ENCODE results near the gene KDM6A. TPM values are rescaled to one million over a fixed set of nuclear protein-coding genes. Genes with fewer than 3 reads are reported as not detected.

KDM6A gene
- total and polyA plus RNA-seq, 9 of the 15 experiments (the other 6 are each of a cell fraction or from before 2014, with no cell fraction given) = 8.4 to 34.3 (median 22.9) TPM

DNA sequence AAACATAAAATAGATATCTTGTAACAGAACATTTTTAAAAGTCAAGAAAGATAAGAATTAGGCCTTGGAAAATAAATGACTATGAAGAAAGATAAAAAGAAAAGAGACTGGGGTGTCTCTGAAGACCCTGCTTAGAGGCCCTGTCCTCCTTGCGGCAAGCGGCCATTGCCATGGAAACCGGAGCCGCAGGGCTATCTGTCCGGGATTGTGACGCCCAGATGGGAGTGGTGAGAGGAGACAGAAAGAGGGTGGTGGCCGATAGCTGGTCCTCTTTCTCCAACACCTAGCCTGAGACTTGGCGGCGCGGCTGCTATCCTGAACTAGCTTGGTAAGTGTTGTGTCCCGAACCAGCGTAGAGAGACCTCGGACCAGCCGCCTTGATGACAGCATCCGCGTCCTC is 29.2 kb upstream of the KDM6A start, which contains the start of gene DUSP21:
DUSP21 (plus strand) TSS at position 269 of the 400 bp plus-strand sequence; CDS start at position 381, 112 bp downstream.
- Histone ChIP-seq H3K27ac (ENCODE audit: extremely low read depth, low read depth, low read length) (peak within 1 kb of the TSS; percentile 89), H3K9ac (ENCODE audit: insufficient read depth in 1 of 2, low read depth in 2 of 2, low read length in 2 of 2) (peak within 1 kb of the TSS; percentile 29 to 69; a peak in 3 of 4 replicates), H3K4me2 (ENCODE audit: insufficient read depth, low read length) (peak within 1 kb of the TSS; percentile 86), H4K20me1 (replicated peaks; ENCODE audit: control insufficient read depth, insufficient read depth, low read length) (no peaks in the 10 kb centered on the region), H3K9me1 (ENCODE audit: control insufficient read depth, insufficient read depth, low read length) (no peaks in the 10 kb centered on the region), H3K4me1 (replicated peaks in 1 of 2; ENCODE audit: control insufficient read depth in 2 of 2, insufficient read depth in 2 of 2, low read length in 2 of 2) (peaks cover 8 to 14% of the 10 kb centered on the region in 2 experiments; a peak in 4 of 5 replicates), H3K9me3 (replicated peaks; ENCODE audit: control insufficient read depth, insufficient read depth, low read depth, low read length) (no peaks in the 10 kb centered on the region), H3K27me3 (ENCODE audit: control insufficient read depth in 2 of 2, insufficient read depth in 2 of 2, low read length in 2 of 2) (no peaks in the 10 kb centered on the region), H2AFZ (ENCODE audit: low read depth, low read length) (peak within 1 kb of the TSS; percentile 88), H3K4me3 (no peak within 1 kb of the TSS), H3K79me2 (ENCODE audit: control insufficient read depth, insufficient read depth, low read length) (peaks cover 5% of the 10 kb centered on the region; the same call in 2 of the 3 replicates), H3K36me3 (ENCODE audit: control insufficient read depth, insufficient read depth, low read length) (no peaks in the 10 kb centered on the region)
- POLR2A ChIA-PET = interaction anchor here (0.6 to 1.3 kb wide), 4 partner anchors 10 to 87 kb away, joined by 3 to 11 read pairs (median 3); partner anchors contain the start of gene KDM6A
- FAIRE-seq = peak; percentile 90
- intact Hi-C loops (cut with micrococcal nuclease) = no loop called here
- BruUV-seq (replicated peaks) = no TSS peak
- CTCF ChIA-PET (ENCODE audit: low intra/inter-chr PET ratio) = no interaction called here
- peak; percentile 95 for ATAC-seq
- peak; percentile 66 to 85 (median 74) for DNase-seq (ENCODE audit: extremely low read depth in 1 of 4, low spot score in 3 of 4)
- 14% methylated on average over 16 of the region's 16 CpGs for WGBS (ENCODE audit: insufficient coverage, low coverage, missing lambda C conversion rate)
- in situ Hi-C loops (cut with MboI) = no loop called here
- TF ChIP-seq RBM14 (IDR thresholded peaks at IDR 0.05; ENCODE audit: borderline replicate concordance, insufficient read depth, low read depth, low read length) = no peak
- TF ChIP-seq RCOR1 (IDR thresholded peaks at IDR 0.05; ENCODE audit: borderline replicate concordance in 1 of 2, low read depth in 2 of 2, low read length in 2 of 2) = peak in 1 of 2 experiments; percentile 70; a peak in 2 of 4 replicates
- no peak for TF ChIP-seq ZNF76 (CRISPR knock-in tag; IDR thresholded peaks at IDR 0.05; ENCODE audit: borderline replicate concordance)
- no peak for TF ChIP-seq ILF3 (IDR thresholded peaks at IDR 0.05; ENCODE audit: borderline replicate concordance)
- no peak for TF ChIP-seq POU5F1 (IDR thresholded peaks at IDR 0.05; ENCODE audit: borderline replicate concordance, low read depth, low read length, partially characterized antibody)
- no peak for TF ChIP-seq CREB1 (IDR thresholded peaks at IDR 0.05)
- TF ChIP-seq CREB1 (CRISPR knock-in tag; IDR thresholded peaks at IDR 0.05) = no peak
- TF ChIP-seq CBX2 (IDR thresholded peaks at IDR 0.05; ENCODE audit: insufficient read depth, low read length, poor library complexity, severe bottlenecking) = no peak
- TF ChIP-seq ZFP30 (CRISPR knock-in tag; IDR thresholded peaks at IDR 0.05; ENCODE audit: borderline replicate concordance) = no peak
- no peak for TF ChIP-seq CBX5 (IDR thresholded peaks at IDR 0.05; ENCODE audit: borderline replicate concordance, low read depth)
- no peak for TF ChIP-seq CHD1 (IDR thresholded peaks at IDR 0.05; ENCODE audit: low read length)
- no peak for TF ChIP-seq ZNF586 (CRISPR knock-in tag; conservative IDR thresholded peaks at IDR 0.05)
- TF ChIP-seq NRF1 (conservative IDR thresholded peaks at IDR 0.05 in 1 of 2, IDR thresholded peaks at IDR 0.05 in 1 of 2) = 0 out of 4 replicates have a peak, but pooled peaks of 1 of the 2 experiments have one; percentile 13
- no peak for TF ChIP-seq POLR2AphosphoS2 (IDR thresholded peaks at IDR 0.05; ENCODE audit: low read length)
- TF ChIP-seq BRF1 (IDR thresholded peaks at IDR 0.05; ENCODE audit: borderline replicate concordance, extremely low read depth, insufficient read length) = no peak
- TF ChIP-seq, protein P1, sequence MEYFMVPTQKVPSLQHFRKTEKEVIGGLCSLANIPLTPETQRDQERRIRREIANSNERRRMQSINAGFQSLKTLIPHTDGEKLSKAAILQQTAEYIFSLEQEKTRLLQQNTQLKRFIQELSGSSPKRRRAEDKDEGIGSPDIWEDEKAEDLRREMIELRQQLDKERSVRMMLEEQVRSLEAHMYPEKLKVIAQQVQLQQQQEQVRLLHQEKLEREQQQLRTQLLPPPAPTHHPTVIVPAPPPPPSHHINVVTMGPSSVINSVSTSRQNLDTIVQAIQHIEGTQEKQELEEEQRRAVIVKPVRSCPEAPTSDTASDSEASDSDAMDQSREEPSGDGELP (CRISPR knock-in tag; IDR thresholded peaks at IDR 0.05; ENCODE audit: borderline replicate concordance) = peak; percentile 28; the same call in 1 of the 2 replicates
- no peak for TF ChIP-seq PTTG1 (tag; IDR thresholded peaks at IDR 0.05; ENCODE audit: low read depth)
- peak in 1 of 3 experiments; percentile 43 for TF ChIP-seq YY1 (IDR thresholded peaks at IDR 0.05; ENCODE audit: borderline replicate concordance in 1 of 3, control insufficient read depth in 1 of 3, extremely low read depth in 1 of 3, insufficient read depth in 3 of 3, insufficient read length in 1 of 3, insufficient replicate concordance in 2 of 3, low read depth in 1 of 3, low read length in 2 of 3)
- TF ChIP-seq, protein P2, sequence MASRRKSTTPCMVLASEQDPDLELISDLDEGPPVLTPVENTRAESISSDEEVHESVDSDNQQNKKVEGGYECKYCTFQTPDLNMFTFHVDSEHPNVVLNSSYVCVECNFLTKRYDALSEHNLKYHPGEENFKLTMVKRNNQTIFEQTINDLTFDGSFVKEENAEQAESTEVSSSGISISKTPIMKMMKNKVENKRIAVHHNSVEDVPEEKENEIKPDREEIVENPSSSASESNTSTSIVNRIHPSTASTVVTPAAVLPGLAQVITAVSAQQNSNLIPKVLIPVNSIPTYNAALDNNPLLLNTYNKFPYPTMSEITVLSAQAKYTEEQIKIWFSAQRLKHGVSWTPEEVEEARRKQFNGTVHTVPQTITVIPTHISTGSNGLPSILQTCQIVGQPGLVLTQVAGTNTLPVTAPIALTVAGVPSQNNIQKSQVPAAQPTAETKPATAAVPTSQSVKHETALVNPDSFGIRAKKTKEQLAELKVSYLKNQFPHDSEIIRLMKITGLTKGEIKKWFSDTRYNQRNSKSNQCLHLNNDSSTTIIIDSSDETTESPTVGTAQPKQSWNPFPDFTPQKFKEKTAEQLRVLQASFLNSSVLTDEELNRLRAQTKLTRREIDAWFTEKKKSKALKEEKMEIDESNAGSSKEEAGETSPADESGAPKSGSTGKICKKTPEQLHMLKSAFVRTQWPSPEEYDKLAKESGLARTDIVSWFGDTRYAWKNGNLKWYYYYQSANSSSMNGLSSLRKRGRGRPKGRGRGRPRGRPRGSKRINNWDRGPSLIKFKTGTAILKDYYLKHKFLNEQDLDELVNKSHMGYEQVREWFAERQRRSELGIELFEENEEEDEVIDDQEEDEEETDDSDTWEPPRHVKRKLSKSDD (conservative IDR thresholded peaks at IDR 0.05; ENCODE audit: low read length) = no peak
